HAP-1 (cell line): ENCODE data around the gene FTCD.
A peak's percentile ranks its signal among the peaks of the same experiment; 100 is the strongest.
"Not testable (repeated sequence)": the region's sequence is repeated elsewhere in the genome, so short reads cannot be mapped to it uniquely, and the experiment has no call there.

Experiments used
- DNase-seq, 2 experiments: peaks; one replicate each; pipeline ENCODE4 v3.0.0-alpha.2; 2016 to 2020; ENCODE audit warnings: low spot score in 2 of 2
- H3K27me3 ChIP-seq: fragments of 250-450 bp; sonication (Bioruptor Pico); 2 replicates; pipeline ENCODE4 v1.5.1; 2020; ENCODE audit warnings: low read depth, mild to moderate bottlenecking, moderate library complexity
- H3K36me3 ChIP-seq: fragments of 250-450 bp; sonication (Bioruptor Pico); replicated peaks from 2 replicates; pipeline ENCODE4 v1.5.1; 2020; ENCODE audit warnings: mild to moderate bottlenecking
- H3K4me1 ChIP-seq: fragments of 250-450 bp; sonication (Bioruptor Pico); 2 replicates; pipeline ENCODE4 v1.5.1; 2020; ENCODE audit warnings: mild to moderate bottlenecking
- H3K4me3 ChIP-seq: fragments of 250-450 bp; sonication (Bioruptor Pico); 2 replicates; pipeline ENCODE4 v1.5.1; 2020; ENCODE audit warnings: mild to moderate bottlenecking, moderate library complexity
- H3K9me3 ChIP-seq: fragments of 250-450 bp; sonication (Bioruptor Pico); 2 replicates; pipeline ENCODE4 v1.5.1; 2020; ENCODE audit warnings: mild to moderate bottlenecking, moderate library complexity
- in situ Hi-C: fragments of 300-500 bp; cut with MboI; formaldehyde crosslinking; loops from 3 replicates; pipeline ENCODE4 v1.14.3; 2020; ENCODE audit warnings: low sequenced_read_pairs, inconsistent platforms, mixed read lengths

The FTCD gene

DNA sequence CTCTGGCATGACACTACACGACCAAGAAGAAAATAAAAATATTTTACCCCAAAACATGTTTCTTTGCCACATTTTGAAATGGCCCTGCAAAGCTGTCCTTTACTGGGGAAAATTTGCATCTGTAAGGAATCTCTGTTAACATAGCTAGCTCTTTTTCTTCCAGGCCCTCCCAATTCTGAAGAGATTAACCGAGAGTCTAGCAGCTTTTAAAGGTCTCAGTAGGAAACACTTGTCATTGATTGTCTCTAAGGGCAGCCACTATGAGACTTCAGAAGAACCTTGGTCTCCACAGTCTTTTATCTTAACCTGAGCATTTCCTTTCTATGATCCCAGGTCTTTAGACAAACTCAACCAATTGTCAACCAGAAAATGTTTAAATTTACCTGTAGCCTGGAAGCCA is 48.0 kb downstream of the FTCD start:
- H3K9me3 ChIP-seq, in situ Hi-C loops, H3K4me1 ChIP-seq, H3K36me3 ChIP-seq, H3K27me3 ChIP-seq, H3K4me3 ChIP-seq: not testable (repeated sequence)
- peak; percentile 14 to 66 for DNase-seq

DNA sequence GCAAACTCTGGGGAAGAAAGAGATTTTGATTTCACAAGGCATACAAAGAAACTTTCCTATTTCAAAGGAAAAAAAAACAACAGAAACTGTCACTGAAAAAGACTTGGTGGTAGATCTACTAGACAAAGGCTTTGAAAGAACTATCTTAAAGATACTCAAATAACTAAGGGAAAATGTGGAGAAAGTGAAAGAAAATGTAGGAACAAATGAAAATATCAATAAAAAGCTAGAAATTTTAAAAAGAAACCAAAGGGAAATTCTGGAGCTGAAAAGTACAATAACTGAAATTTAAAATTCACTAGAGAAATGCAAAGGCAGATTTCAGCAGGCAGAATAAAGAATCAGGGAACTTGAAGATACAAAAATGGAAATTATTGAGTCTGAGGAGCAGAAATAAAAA is 51.3 kb downstream of the FTCD start:
- no peak for DNase-seq
- peaks cover 6% of the 10 kb centered on the region for H3K9me3 ChIP-seq
- no peaks in the 10 kb centered on the region for H3K27me3 ChIP-seq
- in situ Hi-C loops, result no loop called here
- no peak overlapping the region for H3K4me3 ChIP-seq
- H3K36me3 ChIP-seq, result no peaks in the 10 kb centered on the region
- peaks cover 9% of the 10 kb centered on the region for H3K4me1 ChIP-seq

DNA sequence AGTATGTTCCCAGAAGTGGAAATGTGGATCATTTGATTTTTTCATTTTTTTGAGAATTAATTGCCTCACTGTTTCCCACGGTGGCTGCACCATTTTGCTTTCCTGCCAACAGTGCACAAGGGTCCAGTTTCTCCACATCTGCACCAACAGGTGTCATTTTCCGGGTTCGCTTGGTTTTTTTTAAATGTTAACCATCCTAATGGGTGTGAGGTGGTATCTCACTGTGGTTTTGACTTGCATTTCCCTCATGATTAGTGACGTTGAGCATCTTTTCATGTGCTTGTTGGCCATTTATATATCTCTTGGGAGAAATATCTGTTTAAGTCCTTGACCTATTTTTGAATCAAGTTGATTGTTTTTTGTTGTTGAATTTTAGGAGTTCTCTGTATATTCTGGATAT is 54.5 kb downstream of the FTCD start:
- H3K9me3 ChIP-seq, result peaks cover 6% of the 10 kb centered on the region; the same call in 1 of the 2 replicates
- no peaks in the 10 kb centered on the region for H3K4me1 ChIP-seq
- H3K4me3 ChIP-seq, result no peak overlapping the region
- no peaks in the 10 kb centered on the region for H3K36me3 ChIP-seq
- no peak for DNase-seq
- H3K27me3 ChIP-seq, result no peaks in the 10 kb centered on the region
- in situ Hi-C loops, result no loop called here

DNA sequence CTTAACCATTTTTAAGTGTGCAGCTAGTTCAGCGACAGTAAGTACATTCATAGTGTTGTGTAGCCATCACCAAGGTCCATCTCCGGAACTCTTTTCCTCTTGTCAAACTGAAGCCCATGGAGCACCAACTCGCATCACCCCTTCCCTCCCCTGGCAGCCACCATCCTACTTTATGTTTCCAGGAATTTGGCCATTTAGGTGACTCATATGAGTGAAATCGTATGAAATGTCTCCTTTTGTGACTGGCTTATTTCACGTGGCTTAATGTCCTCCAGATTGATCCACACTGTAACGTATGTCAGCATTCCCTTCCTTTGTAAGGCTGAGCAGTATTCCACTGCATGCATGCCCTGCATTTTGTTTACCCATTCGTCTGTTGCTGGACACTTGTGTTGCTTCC is 55.0 kb downstream of the FTCD start:
- H3K4me1 ChIP-seq, result no peaks in the 10 kb centered on the region
- in situ Hi-C loops, result no loop called here
- peaks cover 6% of the 10 kb centered on the region; the same call in 1 of the 2 replicates for H3K9me3 ChIP-seq
- no peaks in the 10 kb centered on the region for H3K36me3 ChIP-seq
- no peak for DNase-seq
- H3K4me3 ChIP-seq, result no peak overlapping the region
- no peaks in the 10 kb centered on the region for H3K27me3 ChIP-seq

DNA sequence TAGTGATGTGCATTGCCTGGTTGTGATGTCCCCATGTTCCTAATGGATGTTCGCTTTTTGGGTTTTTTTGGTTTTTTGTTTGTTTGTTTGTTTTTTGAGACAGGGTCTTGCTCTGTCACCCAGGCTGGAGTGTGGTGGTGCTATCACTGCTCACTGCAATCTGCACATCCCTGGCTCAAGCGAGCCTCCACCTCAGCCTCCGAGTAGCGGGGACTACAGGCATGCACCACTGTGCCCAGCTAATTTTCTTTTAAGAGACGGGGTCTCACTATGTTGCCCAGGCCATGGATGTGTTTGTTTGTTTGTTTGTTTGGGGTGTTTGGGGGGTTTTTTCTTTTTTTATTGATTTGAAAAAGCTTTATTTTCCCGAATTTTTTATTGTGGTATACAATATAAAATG is 55.4 kb downstream of the FTCD start:
- no peaks in the 10 kb centered on the region for H3K36me3 ChIP-seq
- no peaks in the 10 kb centered on the region for H3K27me3 ChIP-seq
- H3K9me3 ChIP-seq, result peaks cover 6% of the 10 kb centered on the region; the same call in 1 of the 2 replicates
- H3K4me1 ChIP-seq, result no peaks in the 10 kb centered on the region
- in situ Hi-C loops, result no loop called here
- DNase-seq, result no peak
- no peak overlapping the region for H3K4me3 ChIP-seq

DNA sequence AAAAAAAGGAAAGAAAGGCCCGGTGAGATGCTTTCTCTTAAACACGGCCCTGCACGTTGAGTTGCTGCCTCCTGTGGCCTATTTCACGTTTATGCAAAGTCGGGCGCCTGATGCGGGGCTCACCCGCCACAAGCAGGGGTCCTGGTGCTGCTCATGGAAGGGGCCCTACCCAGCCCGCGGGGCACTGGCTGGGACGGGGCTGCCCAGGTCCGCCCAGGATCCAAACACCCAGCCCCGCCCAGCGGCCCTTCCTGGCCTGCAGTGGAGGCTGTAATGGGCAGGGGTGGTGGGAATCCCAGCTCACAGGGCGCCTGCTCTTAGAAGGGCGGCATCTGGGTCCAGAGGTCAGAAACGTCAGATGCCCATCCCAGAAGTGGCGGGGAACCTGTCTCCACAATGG is 55.9 kb downstream of the FTCD start:
- no peak overlapping the region for H3K4me3 ChIP-seq
- in situ Hi-C loops, result no loop called here

DNA sequence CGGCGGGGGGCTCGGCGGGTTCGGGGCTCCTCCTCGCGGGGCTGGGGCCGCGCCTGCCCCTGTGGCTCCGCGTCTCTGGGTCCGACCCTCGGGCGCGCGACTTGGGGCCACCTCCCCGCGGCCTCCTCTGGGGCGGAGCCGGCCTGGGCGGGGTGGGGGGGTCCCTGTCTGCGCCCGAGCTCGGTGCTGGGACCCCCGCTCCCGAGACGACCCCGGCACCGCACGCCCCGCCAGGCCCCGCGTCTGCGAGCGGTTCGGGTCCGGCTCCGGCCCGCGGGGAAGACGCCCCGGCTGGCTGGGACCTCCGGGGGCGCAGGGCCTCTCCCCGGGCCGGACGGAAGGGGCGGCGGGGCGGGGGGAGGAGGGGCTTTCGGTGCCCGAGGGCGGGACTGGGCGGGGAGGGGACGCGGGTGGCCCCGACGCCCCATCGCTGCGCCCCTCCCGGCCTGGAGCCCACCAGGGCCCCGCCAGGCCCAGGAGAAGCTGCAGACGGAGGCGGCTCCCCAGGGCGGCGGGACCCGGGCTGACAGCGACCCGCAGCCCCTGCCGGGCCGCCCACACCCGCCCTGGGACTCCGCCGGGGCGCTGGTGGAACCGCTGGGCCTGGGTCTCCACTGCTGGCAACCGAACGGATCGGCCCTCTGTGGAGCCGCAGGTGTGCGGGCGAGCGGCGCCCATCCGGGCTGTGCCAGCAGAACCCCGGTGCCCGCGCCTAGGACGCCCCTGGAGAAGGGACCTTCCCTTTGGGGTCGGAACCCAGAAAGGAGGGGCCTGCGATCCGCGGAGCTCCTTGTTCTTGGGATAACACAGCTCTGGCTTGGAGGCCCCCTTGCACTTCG is 56.9 kb downstream of the FTCD start:
- H3K27me3 ChIP-seq, result no peaks in the 10 kb centered on the region
- H3K36me3 ChIP-seq, result no peaks in the 10 kb centered on the region
- peak overlapping the region; percentile 42 for H3K4me3 ChIP-seq
- peaks cover 6% of the 10 kb centered on the region; the same call in 1 of the 2 replicates for H3K9me3 ChIP-seq
- in situ Hi-C loops, result no loop called here
- peak in 1 of 2 experiments; percentile 50 for DNase-seq
- H3K4me1 ChIP-seq, result no peaks in the 10 kb centered on the region

More for the DNA sequence above, 55.9 kb downstream of the FTCD start:
- peak in 1 of 2 experiments; percentile 16 for DNase-seq
- H3K4me1 ChIP-seq, result no peaks in the 10 kb centered on the region
- peaks cover 6% of the 10 kb centered on the region; the same call in 1 of the 2 replicates for H3K9me3 ChIP-seq
- no peaks in the 10 kb centered on the region for H3K36me3 ChIP-seq
- no peaks in the 10 kb centered on the region for H3K27me3 ChIP-seq

DNA sequence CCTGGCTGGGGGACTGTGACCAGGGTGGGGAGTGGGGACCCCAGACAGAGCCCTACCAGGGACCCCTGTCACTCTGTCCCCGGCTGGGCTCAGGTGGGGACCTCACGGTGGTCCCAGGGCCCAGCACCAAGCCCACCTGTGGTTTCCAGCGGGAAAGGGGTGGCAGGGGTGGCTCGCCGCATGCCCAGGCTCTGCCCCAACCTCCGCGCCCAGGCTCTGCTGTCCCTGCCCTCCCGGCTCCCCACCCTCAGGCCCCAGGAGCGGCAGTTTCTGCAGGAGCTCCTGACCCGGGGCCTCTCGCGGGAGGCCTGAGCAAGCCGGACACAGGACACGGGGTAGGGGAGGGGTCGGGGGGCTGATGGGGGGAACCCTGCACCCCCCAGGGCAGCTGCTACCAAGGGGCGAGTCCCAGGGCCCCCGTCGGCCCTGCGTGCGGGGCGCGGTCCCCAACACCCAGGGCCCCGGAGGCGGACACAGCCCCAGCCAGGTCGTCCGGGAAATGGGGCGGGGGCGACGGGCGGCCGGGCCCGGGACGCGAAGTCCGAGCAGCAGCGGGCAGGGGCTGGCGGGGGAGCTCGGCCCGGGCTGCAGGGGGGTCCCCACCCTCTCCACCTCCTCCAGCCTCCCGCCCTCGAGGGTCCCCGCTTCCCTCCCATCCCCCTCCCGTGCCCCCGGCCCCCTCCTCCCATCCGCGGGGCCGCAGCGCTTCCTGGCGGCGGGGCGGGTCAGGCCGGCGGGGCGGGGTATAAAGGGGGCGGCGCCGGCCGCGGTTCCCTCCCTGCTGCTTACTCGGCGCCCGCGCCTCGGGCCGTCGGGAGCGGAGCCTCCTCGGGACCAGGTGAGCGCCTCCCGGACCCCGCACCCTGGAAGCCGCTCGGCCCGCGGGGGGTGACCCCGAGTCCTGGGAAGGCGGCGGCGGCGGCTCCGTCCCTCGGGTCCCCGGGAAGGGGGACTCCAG is 57.8 kb downstream of the FTCD start, which contains the start of gene COL6A2:
COL6A2 (plus strand) TSS at position 777 of the 958 bp plus-strand sequence.
- Histone ChIP-seq H3K4me1 (no peaks in the 10 kb centered on the region), H3K27me3 (no peaks in the 10 kb centered on the region), H3K36me3 (no peaks in the 10 kb centered on the region), H3K9me3 (peaks cover 3% of the 10 kb centered on the region; the same call in 1 of the 2 replicates), H3K4me3 (peak within 1 kb of the TSS; percentile 42)
- DNase-seq, result peak; percentile 48 to 79
- in situ Hi-C loops, result no loop called here

DNA sequence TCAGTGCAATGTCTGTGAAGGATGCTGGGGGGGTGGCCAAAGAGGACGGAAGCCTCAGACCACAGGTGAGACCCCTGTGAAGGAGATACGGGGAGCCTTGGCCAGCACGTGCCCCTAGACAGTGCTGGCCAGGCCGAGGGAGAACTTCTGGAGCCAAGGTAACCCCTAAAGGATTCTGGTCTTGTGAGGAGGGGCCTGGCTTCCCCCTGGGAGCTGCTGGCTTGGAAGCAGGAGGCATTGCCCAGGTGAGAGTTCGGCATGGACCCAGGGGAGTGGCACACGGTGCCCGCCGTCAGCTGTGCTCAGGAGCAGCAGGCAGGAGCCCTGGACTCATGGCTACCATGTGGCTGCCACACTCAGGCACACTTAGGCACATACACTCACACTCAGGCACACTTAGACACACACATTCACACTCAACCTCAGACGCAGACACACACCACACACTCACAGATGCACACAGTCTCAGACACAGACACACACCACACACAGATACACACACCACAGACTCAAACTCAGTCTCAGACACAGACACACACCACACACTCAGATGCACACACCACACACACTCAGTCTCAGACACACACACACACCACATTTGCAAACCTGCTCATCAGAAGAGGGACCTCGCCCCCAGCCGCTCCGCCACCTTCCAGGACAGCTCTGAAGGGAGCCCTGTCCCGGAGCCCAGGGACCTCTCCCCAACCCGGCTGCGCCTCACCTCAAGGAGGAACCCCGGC is 58.6 kb downstream of the FTCD start:
- in situ Hi-C loops, result no loop called here
- H3K36me3 ChIP-seq, result no peaks in the 10 kb centered on the region
- H3K4me1 ChIP-seq, result no peaks in the 10 kb centered on the region
- DNase-seq, result peak in 1 of 2 experiments; percentile 13
- peak overlapping the region; percentile 42 for H3K4me3 ChIP-seq
- H3K9me3 ChIP-seq, result peaks cover 3% of the 10 kb centered on the region; the same call in 1 of the 2 replicates
- no peaks in the 10 kb centered on the region for H3K27me3 ChIP-seq

DNA sequence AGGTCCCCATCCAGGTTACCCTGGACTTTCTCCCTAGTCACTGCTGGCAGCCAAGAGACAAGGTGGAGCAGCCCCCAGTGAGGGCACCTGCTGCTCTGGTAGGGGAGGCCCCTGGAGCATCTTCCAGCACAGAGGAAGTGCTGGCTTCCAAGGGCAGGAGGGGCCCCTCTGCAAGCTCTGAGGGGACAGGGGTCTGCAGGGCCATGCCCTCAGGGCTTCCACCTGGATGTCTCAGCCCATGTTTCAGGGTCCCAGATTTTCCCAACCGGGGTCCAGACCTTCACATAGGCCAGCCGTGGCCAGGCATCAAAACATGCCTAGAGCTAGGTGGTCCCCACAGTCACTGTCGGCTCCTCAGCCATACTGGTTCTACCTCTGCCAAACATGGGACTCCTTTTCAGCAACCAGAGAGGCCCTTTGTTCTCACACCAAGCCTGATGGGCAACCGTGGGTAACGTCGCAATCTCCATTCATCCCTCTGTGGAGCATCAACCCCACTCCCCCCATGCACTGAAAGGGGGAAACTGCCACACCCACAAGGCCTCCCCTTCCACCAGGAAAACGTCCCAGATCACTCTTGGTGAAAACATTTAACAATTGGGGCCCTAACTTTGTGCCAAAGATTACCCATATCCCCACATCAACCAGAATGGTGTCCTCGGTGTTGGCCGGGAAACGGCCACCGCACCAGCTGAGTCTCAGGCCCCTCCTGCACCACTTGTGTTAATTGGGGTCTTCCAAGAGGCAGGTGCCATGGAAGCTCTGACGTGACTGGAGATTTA is 59.4 kb downstream of the FTCD start:
- DNase-seq, result no peak
- Histone ChIP-seq H3K4me1 (no peaks in the 10 kb centered on the region), H3K9me3 (peaks cover 2% of the 10 kb centered on the region; the same call in 1 of the 2 replicates), H3K27me3 (no peaks in the 10 kb centered on the region), H3K4me3 (no peak overlapping the region), H3K36me3 (no peaks in the 10 kb centered on the region)
- in situ Hi-C loops, result no loop called here

DNA sequence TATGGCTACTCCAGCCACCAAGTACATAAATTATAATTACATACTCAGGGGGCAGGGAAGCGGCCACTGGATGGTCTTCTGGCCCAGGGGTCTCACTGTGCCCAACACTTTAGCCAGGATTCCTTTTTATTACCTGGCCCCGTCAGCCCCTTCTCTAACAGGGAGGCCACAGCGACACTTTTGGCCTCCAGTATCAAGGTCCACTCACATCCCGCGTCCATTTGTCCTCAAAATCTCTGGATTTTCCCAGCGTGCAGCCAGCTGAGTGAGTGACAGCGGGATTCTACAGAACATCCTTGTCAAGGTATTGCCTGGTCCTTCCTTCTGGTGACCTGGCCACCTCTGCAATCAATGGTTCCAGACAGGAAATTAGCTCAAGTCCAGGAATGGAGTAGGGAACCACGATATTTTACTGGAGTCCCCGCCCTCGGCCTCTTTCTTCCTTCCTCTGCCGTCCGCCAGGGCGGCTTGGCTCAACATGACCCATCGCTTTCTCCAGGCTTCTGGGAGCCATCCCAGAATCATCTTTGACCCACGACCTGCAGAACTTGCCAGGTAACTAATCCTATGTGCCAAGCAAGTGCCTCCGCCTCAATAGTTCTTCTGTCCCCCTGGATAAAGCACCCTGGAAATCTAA is 60.2 kb downstream of the FTCD start:
- in situ Hi-C loops, result no loop called here
- no peaks in the 10 kb centered on the region for H3K36me3 ChIP-seq
- H3K27me3 ChIP-seq, result no peaks in the 10 kb centered on the region
- no peak for DNase-seq
- no peak overlapping the region for H3K4me3 ChIP-seq
- H3K4me1 ChIP-seq, result no peaks in the 10 kb centered on the region
- H3K9me3 ChIP-seq, result no peaks in the 10 kb centered on the region

DNA sequence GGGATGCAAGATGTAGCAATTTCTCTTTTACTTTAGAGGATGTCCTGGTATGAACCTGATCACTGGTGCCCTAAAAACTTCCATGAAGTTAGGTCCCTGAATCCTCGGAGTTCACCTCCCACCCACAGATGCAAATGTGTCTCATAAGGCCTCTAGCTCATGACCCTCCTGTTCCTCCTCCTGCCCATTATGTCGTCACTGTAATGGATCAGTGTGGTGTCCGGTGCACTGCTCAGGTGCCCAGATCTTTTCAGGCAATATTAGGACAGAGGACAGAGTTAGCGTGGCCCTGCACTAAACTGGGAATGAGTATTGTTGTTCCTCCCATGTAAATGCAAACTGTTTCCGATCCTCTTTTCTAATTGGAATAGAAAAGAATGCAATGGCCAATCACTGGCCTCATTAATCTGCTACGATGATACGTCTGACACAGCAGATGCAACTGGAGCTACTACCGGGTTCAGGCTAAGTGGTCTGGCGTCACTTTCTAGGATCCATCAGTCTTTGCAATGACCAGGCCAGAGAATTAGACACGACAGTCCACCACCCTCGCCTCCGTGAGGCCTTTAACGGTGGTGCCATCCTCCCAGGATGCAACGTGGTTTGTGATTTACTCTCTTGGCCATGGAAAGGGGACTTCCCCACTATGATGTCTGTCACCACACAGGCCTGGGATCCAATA is 60.8 kb downstream of the FTCD start:
- in situ Hi-C loops, result no loop called here
- Histone ChIP-seq H3K9me3 (no peaks in the 10 kb centered on the region), H3K27me3 (no peaks in the 10 kb centered on the region), H3K36me3 (no peaks in the 10 kb centered on the region), H3K4me1 (no peaks in the 10 kb centered on the region), H3K4me3 (no peak overlapping the region)
- DNase-seq, result no peak
